Calu3 (cell line): ENCODE data around the gene NR2F2. TPM values are rescaled to one million over a fixed set of nuclear protein-coding genes. Genes with fewer than 3 reads are reported as not detected.
A peak's percentile ranks its signal among the peaks of the same experiment; 100 is the strongest.

Source experiments
- BruUV-seq: library from RNA; stranded (reverse); fragments of 400-500 nt; replicated peaks from 2 replicates; lab custom pipeline; 2021; lab: Mats Ljungman, UMichigan
- CTCF ChIA-PET: fragments of 300-600 bp; sonication (Branson Sonifier 250); formaldehyde crosslinking; loops from one replicate; lab custom pipeline; 2022; ENCODE audit warnings: antibody characterized with exemption; lab: Charles Lee
- DNase-seq: peaks from one replicate; pipeline ENCODE4 v3.0.0; 2022
- H3K27ac Mint-ChIP-seq: one replicate; pipeline ENCODE4 v1.8.0; 2022; ENCODE audit warnings: mixed read lengths; ENCODE audit not compliant: unreplicated experiment
- H3K27me3 Mint-ChIP-seq: one replicate; pipeline ENCODE4 v1.8.0; 2022; ENCODE audit warnings: mixed read lengths; ENCODE audit not compliant: unreplicated experiment
- H3K36me3 Mint-ChIP-seq: one replicate; pipeline ENCODE4 v1.8.0; 2022; ENCODE audit warnings: mild to moderate bottlenecking, moderate library complexity, mixed read lengths; ENCODE audit not compliant: insufficient read depth, unreplicated experiment
- H3K4me1 Mint-ChIP-seq: one replicate; pipeline ENCODE4 v1.8.0; 2022; ENCODE audit warnings: mild to moderate bottlenecking, low read depth, mixed read lengths; ENCODE audit not compliant: unreplicated experiment
- H3K4me3 Mint-ChIP-seq: one replicate; pipeline ENCODE4 v1.8.0; 2022; ENCODE audit warnings: mild to moderate bottlenecking, low read depth, moderate library complexity, mixed read lengths; ENCODE audit not compliant: unreplicated experiment
- H3K9me3 Mint-ChIP-seq: one replicate; pipeline ENCODE4 v1.8.0; 2022; ENCODE audit warnings: low read depth, mixed read lengths; ENCODE audit not compliant: unreplicated experiment
- intact Hi-C: fragments of 100-400 bp; cut with micrococcal nuclease; formaldehyde crosslinking; loops from one replicate; pipeline ENCODE4 v1.10.0; 2022; ENCODE audit not compliant: unreplicated experiment
- total RNA-seq: library from RNA; stranded (reverse); gene quantifications from 2 replicates; pipeline ENCODE4 v1.2.3, GENCODE V29; 2022
- TF ChIP-seq, protein P1 (sequence below): fragments of 200-600 bp; IDR thresholded peaks from one replicate; pipeline ENCODE4 v1.8.0; 2022; ENCODE audit warnings: antibody characterized with exemption; ENCODE audit not compliant: unreplicated experiment

NR2F2 gene
- total RNA-seq, 1 experiment from 2014 or later, result 158 TPM

DNA sequence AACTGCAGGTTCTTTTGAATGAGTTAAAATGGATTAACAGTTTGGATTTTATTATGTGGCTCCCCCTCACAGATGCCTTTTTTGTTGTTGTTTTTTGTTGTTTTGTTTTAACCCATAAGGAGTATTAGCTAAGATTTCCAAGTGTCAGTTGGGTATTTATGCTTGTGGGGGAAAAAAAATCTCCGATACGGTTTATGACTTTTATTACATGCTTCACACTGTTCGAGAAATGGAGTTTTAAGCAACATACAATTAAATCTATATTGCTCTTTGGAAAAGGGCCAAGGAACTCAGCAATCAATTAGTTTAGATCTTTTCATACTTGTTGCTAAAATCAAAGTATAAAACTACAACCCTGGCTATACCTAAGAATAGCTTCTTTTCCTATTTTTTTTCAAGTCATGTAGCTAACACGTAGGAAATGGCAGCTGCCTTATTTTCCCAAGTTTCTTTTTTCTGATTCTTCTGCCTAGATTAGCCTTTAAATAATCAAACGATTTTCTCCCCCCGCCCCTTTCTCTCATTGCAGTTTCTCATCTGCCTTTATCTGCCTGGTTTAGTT is 16.0 kb downstream of the NR2F2 start:
- no peaks in the 10 kb centered on the region for H3K27me3 Mint-ChIP-seq
- H3K4me1 Mint-ChIP-seq, result peaks cover 77% of the 10 kb centered on the region
- no peak for DNase-seq
- TSS peak; percentile 59 for BruUV-seq
- CTCF ChIA-PET, result interaction anchor here (0.6 to 9.8 kb wide), 7 partner anchors 9 to 1409 kb away, joined by 3 to 121 read pairs (median 6); partner anchors contain the start of gene NR2F2
- TF ChIP-seq, protein P1, sequence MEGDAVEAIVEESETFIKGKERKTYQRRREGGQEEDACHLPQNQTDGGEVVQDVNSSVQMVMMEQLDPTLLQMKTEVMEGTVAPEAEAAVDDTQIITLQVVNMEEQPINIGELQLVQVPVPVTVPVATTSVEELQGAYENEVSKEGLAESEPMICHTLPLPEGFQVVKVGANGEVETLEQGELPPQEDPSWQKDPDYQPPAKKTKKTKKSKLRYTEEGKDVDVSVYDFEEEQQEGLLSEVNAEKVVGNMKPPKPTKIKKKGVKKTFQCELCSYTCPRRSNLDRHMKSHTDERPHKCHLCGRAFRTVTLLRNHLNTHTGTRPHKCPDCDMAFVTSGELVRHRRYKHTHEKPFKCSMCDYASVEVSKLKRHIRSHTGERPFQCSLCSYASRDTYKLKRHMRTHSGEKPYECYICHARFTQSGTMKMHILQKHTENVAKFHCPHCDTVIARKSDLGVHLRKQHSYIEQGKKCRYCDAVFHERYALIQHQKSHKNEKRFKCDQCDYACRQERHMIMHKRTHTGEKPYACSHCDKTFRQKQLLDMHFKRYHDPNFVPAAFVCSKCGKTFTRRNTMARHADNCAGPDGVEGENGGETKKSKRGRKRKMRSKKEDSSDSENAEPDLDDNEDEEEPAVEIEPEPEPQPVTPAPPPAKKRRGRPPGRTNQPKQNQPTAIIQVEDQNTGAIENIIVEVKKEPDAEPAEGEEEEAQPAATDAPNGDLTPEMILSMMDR, result no peak
- H3K27ac Mint-ChIP-seq, result no peak overlapping the region
- peaks cover 91% of the 10 kb centered on the region for H3K36me3 Mint-ChIP-seq
- no peak overlapping the region for H3K4me3 Mint-ChIP-seq
- intact Hi-C loops, result loop anchor here (5.0 kb wide), 1 partner anchor 424 kb away; no protein-coding TSS in a partner anchor
- no peaks in the 10 kb centered on the region for H3K9me3 Mint-ChIP-seq

DNA sequence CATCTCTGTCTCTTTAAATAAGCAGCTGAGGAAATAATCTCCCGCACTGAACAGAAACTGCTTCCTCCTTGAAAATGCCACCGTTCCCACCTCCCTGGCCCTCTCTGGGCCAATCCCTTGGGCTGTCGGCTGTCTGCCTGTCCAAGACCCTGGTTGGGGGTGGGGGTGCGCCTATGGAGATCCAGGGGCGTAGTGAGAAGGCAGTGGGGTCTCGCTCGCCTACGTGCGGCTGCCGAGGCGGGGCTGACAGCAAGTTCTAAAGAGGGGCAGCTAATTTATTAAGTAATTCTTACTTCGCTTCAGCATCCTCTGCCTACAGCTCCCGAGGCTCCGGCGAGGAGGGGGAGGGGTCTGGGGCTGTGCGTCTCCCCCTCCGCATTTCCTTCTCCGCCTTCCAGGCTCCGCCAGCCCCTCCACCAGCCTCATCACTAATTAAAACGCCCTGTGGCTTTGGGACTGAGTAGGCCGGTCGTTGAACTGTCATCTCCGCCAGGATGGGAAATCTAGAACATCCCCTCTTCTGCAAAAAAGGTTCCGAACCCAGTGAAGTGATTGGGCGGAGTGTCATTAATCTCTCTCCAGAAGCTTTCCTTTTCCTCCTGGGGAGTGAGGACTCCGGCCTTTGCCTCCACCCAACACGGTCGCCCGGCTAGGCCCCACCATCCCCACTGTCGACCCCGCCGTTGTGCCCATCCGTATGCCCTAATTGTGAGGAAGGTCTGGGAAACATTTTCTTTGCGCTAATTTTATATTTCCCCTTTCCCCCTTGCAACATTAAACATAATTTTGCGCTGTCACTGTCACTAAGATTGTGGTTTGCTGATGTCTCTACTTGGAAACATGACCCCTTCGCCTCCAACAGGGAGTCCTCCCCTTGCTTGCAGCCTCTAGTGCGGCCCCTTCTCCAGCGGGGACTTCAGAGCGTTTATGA is 16.9 kb downstream of the NR2F2 start:
- no peaks in the 10 kb centered on the region for H3K27me3 Mint-ChIP-seq
- BruUV-seq, result TSS peak; percentile 12
- peak; percentile 87 for DNase-seq
- TF ChIP-seq, protein P1, result no peak
- H3K36me3 Mint-ChIP-seq, result peaks cover 81% of the 10 kb centered on the region
- no peaks in the 10 kb centered on the region for H3K9me3 Mint-ChIP-seq
- no peak overlapping the region for H3K27ac Mint-ChIP-seq
- peaks cover 77% of the 10 kb centered on the region for H3K4me1 Mint-ChIP-seq
- CTCF ChIA-PET, result interaction anchor here (0.6 to 9.8 kb wide), 6 partner anchors 9 to 545 kb away, joined by 3 to 121 read pairs (median 8); partner anchors contain the start of gene NR2F2
- no peak overlapping the region for H3K4me3 Mint-ChIP-seq
- intact Hi-C loops, result loop anchor here (5.0 kb wide), 1 partner anchor 425 kb away; no protein-coding TSS in a partner anchor

DNA sequence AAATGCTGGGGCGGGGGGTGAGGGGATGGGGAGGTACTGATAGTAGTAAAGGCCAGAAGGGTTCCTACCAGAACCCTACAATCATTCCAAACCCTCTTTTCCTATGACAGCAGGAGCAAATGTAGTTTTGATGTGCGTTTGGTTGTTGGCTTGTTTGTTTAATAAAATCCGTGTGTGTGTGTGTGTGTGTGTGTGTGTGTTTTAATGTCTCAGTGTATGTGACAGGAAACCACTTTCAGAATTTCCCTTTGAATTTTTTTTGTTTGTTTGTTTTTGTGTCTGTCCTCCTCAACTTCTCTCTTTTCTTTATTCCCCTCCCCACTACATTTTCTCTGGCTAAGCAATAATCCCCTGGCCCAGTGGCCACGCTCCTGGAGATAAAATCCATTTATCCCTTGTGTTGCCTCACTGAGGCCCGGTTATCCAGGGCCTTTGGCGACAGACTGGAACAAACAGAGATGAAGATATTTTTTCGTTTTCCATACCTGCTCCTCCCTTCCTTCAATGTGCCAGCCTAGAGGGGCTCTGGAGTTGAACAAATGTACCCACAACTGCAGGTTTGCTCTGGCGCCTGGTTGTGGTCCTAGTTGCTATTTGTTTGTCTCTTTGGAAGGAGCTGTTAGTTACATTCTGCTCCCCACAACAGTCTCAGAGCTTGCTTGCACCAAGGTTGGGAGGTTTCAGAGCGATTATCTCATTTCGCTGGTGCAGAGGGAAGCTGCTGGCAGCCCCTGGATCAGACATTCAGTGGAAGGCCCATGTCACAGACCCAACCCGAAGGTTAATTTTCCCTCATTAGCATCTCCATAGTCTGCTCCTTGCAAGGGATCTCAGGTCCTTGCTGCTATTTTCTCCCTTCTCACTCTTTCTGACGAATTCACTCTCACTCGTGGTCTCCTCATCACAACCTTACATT is 17.9 kb downstream of the NR2F2 start:
- Mint-ChIP-seq H3K4me3 (no peak overlapping the region), H3K4me1 (peaks cover 77% of the 10 kb centered on the region), H3K27ac (no peak overlapping the region), H3K9me3 (no peaks in the 10 kb centered on the region), H3K27me3 (no peaks in the 10 kb centered on the region), H3K36me3 (peaks cover 72% of the 10 kb centered on the region)
- CTCF ChIA-PET, result interaction anchor here (0.6 to 9.8 kb wide), 6 partner anchors 8 to 237 kb away, joined by 3 to 121 read pairs (median 7); partner anchors contain the start of gene NR2F2
- TF ChIP-seq, protein P1, result no peak
- BruUV-seq, result no TSS peak
- intact Hi-C loops, result loop anchor here (5.0 kb wide), 1 partner anchor 426 kb away; no protein-coding TSS in a partner anchor
- DNase-seq, result peak; percentile 40
